Fibroblast of pulmonary artery (primary cell): Measurements from ENCODE around the gene DDX59.
"Not testable (repeated sequence)": the region's sequence is repeated elsewhere in the genome, so short reads cannot be mapped to it uniquely, and the experiment has no call there.

Source experiments
- DNase-seq: peaks from one replicate; pipeline ENCODE4 v3.0.0-alpha.2; 2010; ENCODE audit warnings: low read depth
- H3K4me3 ChIP-seq: replicated peaks from 2 replicates; pipeline ENCODE4 v1.5.1; 2011; ENCODE audit warnings: low read depth, mild to moderate bottlenecking, control low read depth, low read length, moderate library complexity
- TF ChIP-seq, protein P1 (sequence below): IDR thresholded peaks from 2 replicates; pipeline ENCODE4 v1.5.1; 2011; ENCODE audit warnings: mild to moderate bottlenecking, control low read depth, low read length, inconsistent platforms; ENCODE audit errors: missing control alignments

DDX59 gene

DNA sequence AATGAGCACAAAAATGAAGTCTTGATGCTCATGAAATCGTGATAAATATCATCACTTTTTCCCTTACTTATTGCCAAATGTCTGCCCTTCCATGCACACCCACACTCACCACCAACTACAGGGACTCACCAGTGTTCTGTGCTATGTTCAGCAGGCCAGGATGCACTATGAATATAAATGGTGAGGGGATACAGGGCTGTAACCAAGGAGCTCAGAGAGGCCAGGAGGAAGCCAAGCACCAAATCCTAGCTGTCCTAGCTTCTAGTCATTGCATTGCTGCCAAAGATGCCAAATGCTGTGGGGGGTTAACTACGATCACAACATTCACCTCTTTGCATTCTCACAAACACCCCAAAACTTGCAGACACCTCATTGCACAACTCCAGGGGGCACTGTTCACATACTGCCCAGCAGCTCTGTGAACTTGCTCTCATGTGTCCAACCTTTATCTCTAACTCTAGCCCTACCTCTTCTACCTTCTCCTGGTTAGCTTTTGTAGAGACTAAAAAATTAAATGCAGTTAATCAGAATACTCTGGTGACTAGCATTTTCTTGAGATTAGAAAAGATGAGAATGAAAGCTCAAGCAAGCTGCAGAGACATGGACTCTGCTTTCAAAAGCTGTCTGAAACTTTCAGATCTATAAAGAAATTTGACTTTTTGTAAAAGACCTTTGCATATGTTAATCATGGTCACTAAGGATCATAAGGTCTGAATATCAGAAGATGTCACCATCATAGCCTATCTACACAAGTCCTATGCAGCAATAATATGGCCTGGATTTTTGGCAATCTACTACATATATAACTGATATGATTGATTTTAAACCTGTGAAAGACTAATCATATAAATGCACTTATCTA is 35.2 kb downstream of the DDX59 start:
- TF ChIP-seq, protein P1, sequence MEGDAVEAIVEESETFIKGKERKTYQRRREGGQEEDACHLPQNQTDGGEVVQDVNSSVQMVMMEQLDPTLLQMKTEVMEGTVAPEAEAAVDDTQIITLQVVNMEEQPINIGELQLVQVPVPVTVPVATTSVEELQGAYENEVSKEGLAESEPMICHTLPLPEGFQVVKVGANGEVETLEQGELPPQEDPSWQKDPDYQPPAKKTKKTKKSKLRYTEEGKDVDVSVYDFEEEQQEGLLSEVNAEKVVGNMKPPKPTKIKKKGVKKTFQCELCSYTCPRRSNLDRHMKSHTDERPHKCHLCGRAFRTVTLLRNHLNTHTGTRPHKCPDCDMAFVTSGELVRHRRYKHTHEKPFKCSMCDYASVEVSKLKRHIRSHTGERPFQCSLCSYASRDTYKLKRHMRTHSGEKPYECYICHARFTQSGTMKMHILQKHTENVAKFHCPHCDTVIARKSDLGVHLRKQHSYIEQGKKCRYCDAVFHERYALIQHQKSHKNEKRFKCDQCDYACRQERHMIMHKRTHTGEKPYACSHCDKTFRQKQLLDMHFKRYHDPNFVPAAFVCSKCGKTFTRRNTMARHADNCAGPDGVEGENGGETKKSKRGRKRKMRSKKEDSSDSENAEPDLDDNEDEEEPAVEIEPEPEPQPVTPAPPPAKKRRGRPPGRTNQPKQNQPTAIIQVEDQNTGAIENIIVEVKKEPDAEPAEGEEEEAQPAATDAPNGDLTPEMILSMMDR = no peak
- no peak overlapping the region for H3K4me3 ChIP-seq

DNA sequence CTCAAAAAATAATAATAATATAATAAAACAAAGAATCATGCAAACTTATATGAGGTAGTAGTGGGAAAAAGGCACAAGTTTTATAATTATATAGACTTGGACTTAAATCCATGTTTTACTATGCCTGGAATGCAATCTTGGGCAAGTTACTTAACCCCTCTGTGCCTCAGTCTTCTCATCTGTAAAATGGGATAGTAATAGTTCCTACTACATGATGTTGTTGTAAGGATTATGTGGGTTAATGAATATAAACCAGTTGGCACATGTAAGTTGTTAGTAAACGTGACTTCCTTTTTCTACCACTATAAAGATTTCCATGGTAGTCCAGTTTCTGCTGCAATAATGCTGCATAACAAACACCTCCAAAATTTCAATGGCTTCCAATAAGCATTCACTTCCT is 38.3 kb downstream of the DDX59 start:
- DNase-seq = no peak
- TF ChIP-seq, protein P1 = no peak
- no peak overlapping the region for H3K4me3 ChIP-seq

More for the DNA sequence above, 35.2 kb downstream of the DDX59 start:
- no peak for DNase-seq

DNA sequence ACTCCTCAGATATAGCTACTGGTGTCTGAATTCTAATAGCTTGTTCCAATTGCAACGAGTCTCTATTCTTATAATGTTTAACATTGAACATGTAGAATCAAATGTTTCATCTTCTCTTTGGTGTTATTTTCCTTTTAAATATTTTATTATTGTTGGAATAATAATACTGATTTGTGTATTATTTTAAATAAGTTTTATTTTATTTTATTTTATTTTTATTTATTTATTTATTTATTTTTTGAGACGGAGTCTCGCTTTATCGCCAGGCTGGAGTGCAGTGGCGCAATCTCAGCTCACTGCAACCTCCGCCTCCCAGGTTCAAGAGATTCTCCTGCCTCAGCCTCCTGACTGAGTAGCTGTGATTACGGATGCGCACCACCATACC is 39.2 kb downstream of the DDX59 start:
- H3K4me3 ChIP-seq, DNase-seq: not testable (repeated sequence)

DNA sequence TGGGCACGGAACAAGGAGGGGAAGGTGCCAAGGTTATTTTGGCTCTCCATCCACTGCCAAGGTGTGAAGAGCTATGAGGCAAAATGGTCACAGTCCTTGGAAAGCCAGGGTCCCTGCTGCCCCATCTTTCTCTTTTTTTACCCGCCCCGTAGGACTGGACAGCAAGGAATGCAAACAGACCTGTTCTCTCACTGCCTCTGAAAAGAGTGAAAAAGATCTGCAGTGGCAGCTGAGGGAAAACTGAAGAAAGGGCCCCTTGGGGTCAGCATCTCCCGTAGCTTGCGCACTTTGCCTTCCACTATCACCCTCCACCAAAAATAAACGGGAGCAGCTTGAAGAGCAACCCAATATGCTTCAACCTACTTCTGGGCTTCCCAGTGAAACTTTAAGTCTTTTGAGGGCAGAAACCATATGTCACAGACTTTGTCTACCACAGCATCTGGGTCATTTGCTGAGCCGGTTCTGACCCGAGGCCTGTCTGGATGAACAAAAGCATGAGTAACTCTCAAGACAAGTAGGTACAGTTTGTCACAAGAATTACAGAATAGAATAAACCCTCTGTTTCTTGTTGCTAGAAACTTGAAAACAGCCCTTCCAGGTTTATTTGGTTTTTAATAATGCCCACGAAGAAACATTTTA is 39.7 kb downstream of the DDX59 start:
- TF ChIP-seq, protein P1 = no peak
- H3K4me3 ChIP-seq = no peak overlapping the region
- DNase-seq = no peak

DNA sequence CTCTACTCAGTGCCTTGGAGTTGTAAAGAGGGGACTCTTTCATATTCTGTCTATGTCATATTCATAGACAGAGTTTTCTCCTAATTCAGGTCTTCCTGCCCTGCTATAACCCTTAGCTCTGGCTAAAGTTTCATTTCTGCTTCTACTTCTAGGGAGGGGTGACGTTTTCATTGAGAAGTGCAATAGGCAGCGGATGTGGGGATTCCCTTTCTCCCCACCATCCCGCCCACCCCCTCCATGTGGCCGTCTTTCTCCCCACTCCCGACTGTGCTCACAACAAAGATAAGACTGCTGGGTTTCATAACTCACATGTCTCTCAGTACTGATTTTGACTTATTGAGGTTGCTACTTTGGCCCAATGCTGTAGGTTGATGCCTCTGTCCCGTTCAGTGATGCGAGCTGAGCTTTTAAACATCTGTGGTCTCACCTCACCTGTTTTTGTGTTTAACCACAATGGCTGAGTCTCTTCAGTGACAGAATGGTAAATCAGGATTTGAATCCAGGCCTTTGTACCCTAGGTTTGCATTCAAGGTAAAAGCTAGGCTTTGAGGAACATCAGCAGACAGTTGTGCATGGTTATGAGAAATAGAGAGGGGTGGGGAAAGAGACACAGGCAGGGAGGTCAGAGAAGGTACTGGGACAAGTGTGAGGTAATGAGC is 41.4 kb downstream of the DDX59 start:
- H3K4me3 ChIP-seq = no peak overlapping the region
- no peak for DNase-seq
- TF ChIP-seq, protein P1 = no peak

DNA sequence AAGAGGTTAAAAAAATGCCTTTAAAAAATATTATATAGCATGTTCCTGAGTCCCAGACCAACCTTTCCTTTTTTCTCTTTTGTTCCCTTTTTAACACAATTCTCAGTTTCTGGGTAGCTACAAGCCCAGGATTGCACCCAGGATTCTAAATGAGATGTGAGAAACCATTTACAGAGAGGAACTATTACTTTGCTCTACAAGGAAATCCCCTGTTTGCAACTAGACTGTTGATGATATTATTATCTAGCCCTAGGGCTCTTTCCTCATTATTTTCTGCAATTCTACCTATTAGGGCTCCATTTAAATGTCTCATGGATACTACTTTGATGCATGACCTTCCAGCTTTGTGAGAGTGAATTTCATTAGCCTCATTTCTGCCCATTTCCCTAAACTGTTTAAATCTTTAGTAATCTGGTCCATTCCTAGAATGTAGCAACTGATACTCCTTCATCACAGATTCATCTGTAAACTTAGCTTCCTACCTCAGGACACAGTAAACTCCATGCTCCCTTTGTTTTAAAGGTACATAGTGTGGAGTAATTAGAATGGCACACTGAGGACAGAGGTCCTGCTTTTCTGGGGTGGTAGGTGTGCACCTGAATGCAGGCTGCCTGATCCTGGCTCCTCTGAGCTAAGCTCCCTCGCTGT is 42.0 kb downstream of the DDX59 start:
- DNase-seq = no peak
- TF ChIP-seq, protein P1 = no peak
- no peak overlapping the region for H3K4me3 ChIP-seq

DNA sequence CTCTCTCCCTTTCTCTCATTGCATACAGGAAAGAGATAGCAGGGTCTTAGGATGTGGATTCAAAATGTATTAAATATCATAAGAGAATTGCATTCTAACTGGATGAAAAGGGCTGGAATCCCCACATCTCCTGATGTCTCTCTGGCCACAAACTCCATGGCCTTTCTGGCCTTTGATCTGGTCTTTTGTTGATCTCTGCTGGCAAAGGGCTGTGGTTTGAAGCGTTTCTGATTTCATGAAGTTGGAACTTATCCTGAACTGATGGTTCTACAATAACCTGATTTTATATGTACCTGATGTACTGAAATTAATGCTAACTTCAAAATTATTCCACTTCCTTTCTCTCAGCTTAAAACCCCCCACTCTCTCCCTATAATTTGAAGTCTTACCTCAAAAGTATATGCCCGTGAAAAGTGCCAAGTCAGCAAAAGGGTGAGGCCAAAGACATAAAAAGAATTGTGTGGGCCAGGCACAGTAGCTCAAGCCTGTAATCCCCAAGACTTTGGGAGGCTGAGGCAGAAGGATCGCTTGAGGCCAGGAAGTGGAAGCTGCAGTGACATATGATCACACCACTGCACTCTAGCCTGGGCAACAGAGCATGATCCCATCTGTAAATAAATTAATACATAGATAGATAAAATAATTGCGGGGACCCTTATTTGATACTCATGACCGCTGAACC is 42.7 kb downstream of the DDX59 start:
- TF ChIP-seq, protein P1 = no peak
- no peak overlapping the region for H3K4me3 ChIP-seq
- no peak for DNase-seq
